Immature natural killer cell (primary cell): ENCODE data around the gene THAP2. TPM values are rescaled to one million over a fixed set of nuclear protein-coding genes. Genes with fewer than 3 reads are reported as not detected.

Experiments used
- DNase-seq, 3 donors: peaks; one replicate each; pipeline ENCODE4 v3.0.0; 2022; ENCODE audit warnings: mixed read lengths in 1 of 3
- H3K27ac Mint-ChIP-seq, 6 donors: one replicate each; pipeline ENCODE4 v1.8.0; 2020; ENCODE audit warnings: mixed read lengths in 6 of 6, mild to moderate bottlenecking in 5 of 6, inconsistent platforms in 4 of 6, moderate library complexity in 3 of 6
- H3K27me3 Mint-ChIP-seq, 3 donors: one replicate each; pipeline ENCODE4 v1.8.0; 2020 to 2021; ENCODE audit warnings: low read depth in 3 of 3, mild to moderate bottlenecking in 3 of 3, mixed read lengths in 3 of 3, moderate library complexity in 3 of 3, inconsistent platforms in 1 of 3
- H3K36me3 Mint-ChIP-seq, 3 donors: one replicate each; pipeline ENCODE4 v1.8.0; 2020; ENCODE audit warnings: mixed read lengths in 3 of 3, inconsistent platforms in 2 of 3, mild to moderate bottlenecking in 2 of 3
- H3K4me1 Mint-ChIP-seq, 2 donors: one replicate each; pipeline ENCODE4 v1.8.0; 2020; ENCODE audit warnings: inconsistent platforms in 2 of 2, mild to moderate bottlenecking in 2 of 2, mixed read lengths in 2 of 2, moderate library complexity in 1 of 2
- H3K4me3 Mint-ChIP-seq, 5 donors: one replicate each; pipeline ENCODE4 v1.8.0; 2020; ENCODE audit warnings: mild to moderate bottlenecking in 5 of 5, mixed read lengths in 5 of 5, inconsistent platforms in 3 of 5, moderate library complexity in 3 of 5
- H3K9me3 Mint-ChIP-seq, 6 donors: one replicate each; pipeline ENCODE4 v1.8.0; 2020; ENCODE audit warnings: mild to moderate bottlenecking in 6 of 6, mixed read lengths in 6 of 6, inconsistent platforms in 4 of 6, moderate library complexity in 3 of 6
- polyA plus RNA-seq, 3 donors: library from polyadenylated mRNA; unstranded; fragments of 300-500 nt; fragmentation: Illumina TruSeq; gene quantifications; one replicate each; pipeline ENCODE4 v1.2.3, GENCODE V29; 2021

The THAP2 gene
- polyA plus RNA-seq, 3 donors from 2014 or later = 2.1 to 7.4 (median 5.9) TPM

GRCh38 chr12:71646512-71646911, 17.6 kb upstream of the THAP2 start:
- peak overlapping the region in 1 of 6 donors; percentile 34 for H3K27ac Mint-ChIP-seq
- H3K9me3 Mint-ChIP-seq = no peaks in the 10 kb centered on the region
- H3K4me1 Mint-ChIP-seq = peaks cover 16 to 37% of the 10 kb centered on the region in 2 donors
- no peak for DNase-seq
- no peak overlapping the region for H3K4me3 Mint-ChIP-seq
- H3K27me3 Mint-ChIP-seq = peaks cover 0 to 2% (median 0%) of the 10 kb centered on the region in 3 donors
- peaks cover 12 to 31% (median 24%) of the 10 kb centered on the region in 3 donors for H3K36me3 Mint-ChIP-seq

GRCh38 chr12:71648537-71648936, 15.6 kb upstream of the THAP2 start:
- H3K27ac Mint-ChIP-seq = no peak overlapping the region

GRCh38 chr12:71649401-71649800, 14.7 kb upstream of the THAP2 start:
- Mint-ChIP-seq H3K9me3 (no peaks in the 10 kb centered on the region), H3K27me3 (peaks cover 0 to 2% (median 0%) of the 10 kb centered on the region in 3 donors), H3K4me1 (peaks cover 20 to 43% of the 10 kb centered on the region in 2 donors), H3K4me3 (no peak overlapping the region), H3K27ac (peak overlapping the region in 1 of 6 donors; percentile 64), H3K36me3 (peaks cover 4 to 16% (median 10%) of the 10 kb centered on the region in 3 donors)
- no peak for DNase-seq

More at GRCh38 chr12:71648537-71648936, 15.6 kb upstream of the THAP2 start:
- DNase-seq = no peak
- H3K27me3 Mint-ChIP-seq = peaks cover 0 to 2% (median 0%) of the 10 kb centered on the region in 3 donors
- H3K36me3 Mint-ChIP-seq = peaks cover 8 to 22% (median 17%) of the 10 kb centered on the region in 3 donors
- H3K4me3 Mint-ChIP-seq = no peak overlapping the region
- no peaks in the 10 kb centered on the region for H3K9me3 Mint-ChIP-seq
- peaks cover 16 to 37% of the 10 kb centered on the region in 2 donors for H3K4me1 Mint-ChIP-seq

GRCh38 chr12:71652656-71653055, 11.4 kb upstream of the THAP2 start:
- Mint-ChIP-seq H3K4me3 (no peak overlapping the region), H3K27me3 (peaks cover 0 to 4% (median 0%) of the 10 kb centered on the region in 3 donors), H3K9me3 (no peaks in the 10 kb centered on the region), H3K27ac (no peak overlapping the region), H3K4me1 (peaks cover 35 to 55% of the 10 kb centered on the region in 2 donors), H3K36me3 (peaks cover 5 to 18% (median 8%) of the 10 kb centered on the region in 3 donors)
- no peak for DNase-seq

GRCh38 chr12:71653137-71653536, 11.0 kb upstream of the THAP2 start:
- Mint-ChIP-seq H3K27me3 (peaks cover 0 to 4% (median 0%) of the 10 kb centered on the region in 3 donors), H3K4me1 (peaks cover 35 to 56% of the 10 kb centered on the region in 2 donors), H3K27ac (no peak overlapping the region), H3K9me3 (no peaks in the 10 kb centered on the region), H3K36me3 (peaks cover 5 to 18% (median 11%) of the 10 kb centered on the region in 3 donors), H3K4me3 (no peak overlapping the region)
- no peak for DNase-seq

- no peaks in the 10 kb centered on the region for H3K9me3 Mint-ChIP-seq
- H3K27ac Mint-ChIP-seq = peak overlapping the region in 1 of 6 donors; percentile 14
- H3K4me1 Mint-ChIP-seq = peaks cover 37 to 58% of the 10 kb centered on the region in 2 donors
- peak overlapping the region in 1 of 5 donors; percentile 25 for H3K4me3 Mint-ChIP-seq
- DNase-seq = no peak
- H3K27me3 Mint-ChIP-seq = peaks cover 0 to 4% (median 0%) of the 10 kb centered on the region in 3 donors
- H3K36me3 Mint-ChIP-seq = peaks cover 5 to 25% (median 17%) of the 10 kb centered on the region in 3 donors
Observed at GRCh38 chr12:71654200-71654599, 9.9 kb upstream of the THAP2 start.

GRCh38 chr12:71655495-71655894, 8.6 kb upstream of the THAP2 start:
- Mint-ChIP-seq H3K27ac (peak overlapping the region in 5 of 6 donors; percentile 4 to 60 (median 38)), H3K4me1 (peaks cover 35 to 61% of the 10 kb centered on the region in 2 donors)

GRCh38 chr12:71655907-71656306, 8.2 kb upstream of the THAP2 start:
- Mint-ChIP-seq H3K36me3 (peaks cover 5 to 27% (median 17%) of the 10 kb centered on the region in 3 donors), H3K4me3 (peak overlapping the region in 2 of 5 donors; percentile 14 to 54), H3K9me3 (no peaks in the 10 kb centered on the region), H3K27me3 (peaks cover 0 to 3% (median 0%) of the 10 kb centered on the region in 3 donors), H3K27ac (peak overlapping the region in 2 of 6 donors; percentile 4 to 56), H3K4me1 (peaks cover 35 to 63% of the 10 kb centered on the region in 2 donors)
- no peak for DNase-seq

More at GRCh38 chr12:71655495-71655894, 8.6 kb upstream of the THAP2 start:
- Mint-ChIP-seq H3K9me3 (no peaks in the 10 kb centered on the region), H3K36me3 (peaks cover 5 to 27% (median 21%) of the 10 kb centered on the region in 3 donors), H3K4me3 (peak overlapping the region in 4 of 5 donors; percentile 28 to 54 (median 32)), H3K27me3 (peaks cover 0 to 3% (median 0%) of the 10 kb centered on the region in 3 donors)
- no peak for DNase-seq

GRCh38 chr12:71656740-71657139, 7.4 kb upstream of the THAP2 start:
- Mint-ChIP-seq H3K9me3 (no peaks in the 10 kb centered on the region), H3K4me1 (peaks cover 39 to 67% of the 10 kb centered on the region in 2 donors), H3K36me3 (peaks cover 5 to 27% (median 19%) of the 10 kb centered on the region in 3 donors), H3K4me3 (no peak overlapping the region), H3K27me3 (peaks cover 0 to 3% (median 0%) of the 10 kb centered on the region in 3 donors), H3K27ac (no peak overlapping the region)
- DNase-seq = no peak

- peaks cover 46 to 70% of the 10 kb centered on the region in 2 donors for H3K4me1 Mint-ChIP-seq
- no peak for DNase-seq
- H3K4me3 Mint-ChIP-seq = peak overlapping the region; percentile 96 to 100 (median 99)
- no peaks in the 10 kb centered on the region for H3K9me3 Mint-ChIP-seq
- H3K27me3 Mint-ChIP-seq = peaks cover 13 to 22% (median 15%) of the 10 kb centered on the region in 3 donors
- H3K36me3 Mint-ChIP-seq = peaks cover 9 to 21% (median 18%) of the 10 kb centered on the region in 3 donors
- peak overlapping the region; percentile 98 to 100 (median 99) for H3K27ac Mint-ChIP-seq
Observed at GRCh38 chr12:71661977-71662530, 2.0 kb upstream of the THAP2 start.

GRCh38 chr12:71662849-71663560, 1.1 kb upstream of the THAP2 start:
- Mint-ChIP-seq H3K27ac (peak overlapping the region; percentile 98 to 100 (median 99)), H3K36me3 (peaks cover 13 to 16% (median 15%) of the 10 kb centered on the region in 3 donors), H3K9me3 (no peaks in the 10 kb centered on the region), H3K4me3 (peak overlapping the region; percentile 96 to 100 (median 99)), H3K4me1 (peaks cover 44 to 65% of the 10 kb centered on the region in 2 donors), H3K27me3 (peaks cover 13 to 22% (median 15%) of the 10 kb centered on the region in 3 donors)
- DNase-seq = peak; percentile 73 to 76 (median 75)

GRCh38 chr12:71664411-71665089, 449 bp downstream of the THAP2 start:
- peak overlapping the region; percentile 98 to 100 (median 99) for H3K27ac Mint-ChIP-seq
- H3K4me3 Mint-ChIP-seq = peak overlapping the region; percentile 96 to 100 (median 99)
- H3K9me3 Mint-ChIP-seq = no peaks in the 10 kb centered on the region
- peaks cover 37 to 53% of the 10 kb centered on the region in 2 donors for H3K4me1 Mint-ChIP-seq
- H3K27me3 Mint-ChIP-seq = peaks cover 13 to 23% (median 15%) of the 10 kb centered on the region in 3 donors
- DNase-seq = no peak
- peaks cover 4 to 13% (median 5%) of the 10 kb centered on the region in 3 donors for H3K36me3 Mint-ChIP-seq

GRCh38 chr12:71665090-71665463, 976 bp downstream of the THAP2 start:
- peaks cover 4 to 13% (median 4%) of the 10 kb centered on the region in 3 donors for H3K36me3 Mint-ChIP-seq
- H3K4me1 Mint-ChIP-seq = peaks cover 36 to 50% of the 10 kb centered on the region in 2 donors
- peaks cover 13 to 23% (median 15%) of the 10 kb centered on the region in 3 donors for H3K27me3 Mint-ChIP-seq
- peak overlapping the region; percentile 98 to 100 (median 99) for H3K27ac Mint-ChIP-seq
- H3K9me3 Mint-ChIP-seq = no peaks in the 10 kb centered on the region
- peak overlapping the region; percentile 96 to 100 (median 99) for H3K4me3 Mint-ChIP-seq
- no peak for DNase-seq
